Body of pancreas (tissue), 4 donors: ENCODE measurements around the gene GLRA1. TPM values are rescaled to one million over a fixed set of nuclear protein-coding genes. Genes with fewer than 3 reads are reported as not detected.
A peak's percentile ranks its signal among the peaks of the same experiment; 100 is the strongest.

Source experiments
- ATAC-seq: fragments of 150-250 bp; one replicate; pipeline ENCODE4 v1.9.1; 2016
- DNase-seq, 4 donors: peaks; one replicate each; pipeline ENCODE4 v3.0.0-alpha.2; 2019
- H3K27ac ChIP-seq, 4 donors: fragments of 200-600 bp; sonication (generic); 1 replicate in 3 of 4; 2 replicates in 1 of 4; pipeline versions ENCODE4 v1.5.1 to v1.6.1; 2016 to 2019; ENCODE audit warnings: mild to moderate bottlenecking in 1 of 4, mixed read lengths in 1 of 4, moderate library complexity in 1 of 4
- H3K27me3 ChIP-seq, 2 donors: fragments of 200-600 bp; sonication (generic); one replicate each; pipeline ENCODE4 v1.6.0; 2016; ENCODE audit warnings: mild to moderate bottlenecking in 1 of 2
- H3K36me3 ChIP-seq, 2 donors: fragments of 200-600 bp; sonication (generic); replicated peaks in 1 of 2; 2 replicates each; pipeline ENCODE4 v1.5.1; 2016; ENCODE audit warnings: low read depth in 2 of 2; ENCODE audit not compliant: insufficient read depth in 1 of 2
- H3K4me1 ChIP-seq: fragments of 200-600 bp; sonication (generic); one replicate; pipeline ENCODE4 v1.6.0; 2016
- H3K4me3 ChIP-seq, 2 donors: fragments of 200-600 bp; sonication (generic); 1 replicate in 1 of 2; 2 replicates in 1 of 2; pipeline ENCODE4 v1.5.1; 2016 to 2019
- H3K9me3 ChIP-seq, 3 donors: fragments of 200-600 bp; sonication (generic); 1 replicate in 2 of 3; 2 replicates in 1 of 3; pipeline ENCODE4 v1.5.1; 2016
- CTCF ChIP-seq, 7 experiments: fragments of 450-650 bp in 4 of 7; fragments of 200-600 bp in 3 of 7; sonication (generic) in 3 of 7; IDR thresholded peaks; one replicate each; pipeline ENCODE4 v1.5.1; 2016 to 2019; ENCODE audit warnings: antibody characterized with exemption in 7 of 7
- POLR2A ChIP-seq, 3 donors: fragments of 450-650 bp; IDR thresholded peaks; one replicate each; pipeline ENCODE4 v1.6.1; 2016; ENCODE audit warnings: antibody characterized with exemption in 3 of 3, mild to moderate bottlenecking in 2 of 3
- WGBS, 2 donors: methylation state at CpG; one replicate each; pipeline ENCODE4 v1.1.5; 2017; 5-methylcytosine and 5-hydroxymethylcytosine counted together
- intact Hi-C: fragments of 100-400 bp; cut with DNase I; formaldehyde crosslinking; loops from one replicate; pipeline ENCODE4 v1.15.1; 2023
- small RNA-seq: library from RNA; depleted of rRNA; stranded (forward); fragments of <200 nt; gene quantifications from one replicate; pipeline ENCODE3, GENCODE V24; 2016
- total RNA-seq, 2 donors: library from RNA; depleted of rRNA; stranded (reverse); fragments of >200 nt; gene quantifications; one replicate each; pipeline ENCODE4 v1.1.0, GENCODE V29; 2016

Gene GLRA1
- total RNA-seq, 2 donors from 2014 or later = not detected

DNA sequence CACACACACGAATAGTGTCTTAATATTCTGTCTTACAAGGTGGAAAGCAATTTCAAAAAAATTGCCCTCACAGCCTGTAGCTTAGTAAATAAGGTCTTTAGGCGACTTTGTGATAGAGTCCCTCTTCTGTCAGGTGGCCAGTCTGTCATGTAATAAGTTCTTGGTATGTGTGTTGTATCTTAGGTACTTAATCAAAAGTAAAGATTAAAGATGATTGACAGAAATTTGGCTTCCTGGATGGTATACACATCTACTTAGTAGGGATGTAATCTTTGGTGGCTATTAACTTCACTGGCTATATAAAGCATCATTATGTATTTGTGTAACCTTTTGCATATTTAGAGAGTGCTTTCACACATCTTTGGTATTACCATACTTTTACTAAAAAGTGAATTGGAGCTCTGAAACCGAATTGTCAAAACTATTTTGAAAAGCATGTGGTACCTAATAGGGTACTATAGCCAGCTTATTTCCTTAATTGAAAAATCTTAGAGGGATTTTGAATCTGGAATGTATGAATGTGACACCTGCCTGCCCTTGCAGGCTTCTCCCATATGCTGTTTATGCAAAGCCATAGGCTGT lies 149.5 kb downstream of the GLRA1 start:
- no peak for ATAC-seq
- Histone ChIP-seq H3K4me3 (no peak overlapping the region), H3K27ac (peak overlapping the region in 1 of 4 donors; percentile 16), H3K27me3 (no peaks in the 10 kb centered on the region), H3K4me1 (peaks cover 69% of the 10 kb centered on the region), H3K36me3 (no peaks in the 10 kb centered on the region), H3K9me3 (no peaks in the 10 kb centered on the region)
- no peak for DNase-seq
- TF ChIP-seq CTCF (IDR thresholded peaks at IDR 0.05) (no peak), POLR2A (IDR thresholded peaks at IDR 0.05) (no peak)
- intact Hi-C loops = no loop called here
- WGBS, 2 donors = 16 to 21% methylated on average over 3 of the region's 3 CpGs

DNA sequence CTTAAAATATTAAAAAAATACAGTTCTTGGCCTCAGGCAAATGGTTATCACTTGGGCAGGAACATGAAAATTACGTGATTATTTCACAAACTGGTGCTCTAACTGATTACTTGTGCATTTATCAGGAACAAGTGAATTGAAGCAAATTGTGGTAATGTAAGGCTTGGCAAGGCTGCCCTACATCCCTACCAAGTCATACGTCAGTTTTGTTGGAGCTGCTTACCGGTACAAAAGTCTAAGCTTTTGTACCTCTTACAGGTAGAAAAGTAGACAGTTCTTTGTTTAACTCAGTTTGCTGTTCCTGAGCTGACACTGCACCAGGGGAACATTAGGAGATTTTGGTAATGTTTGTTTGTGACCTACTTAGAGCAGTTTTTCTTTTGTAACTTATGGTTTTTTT lies 150.7 kb downstream of the GLRA1 start:
- H3K4me1 ChIP-seq = peaks cover 61% of the 10 kb centered on the region
- ATAC-seq (no peak), DNase-seq (no peak)
- H3K4me3 ChIP-seq = no peak overlapping the region
- H3K9me3 ChIP-seq = no peaks in the 10 kb centered on the region
- H3K27ac ChIP-seq = peak overlapping the region in 1 of 4 donors; percentile 92
- H3K36me3 ChIP-seq = no peaks in the 10 kb centered on the region
- no peaks in the 10 kb centered on the region for H3K27me3 ChIP-seq
- intact Hi-C loops = no loop called here
- TF ChIP-seq POLR2A (IDR thresholded peaks at IDR 0.05) (no peak), CTCF (IDR thresholded peaks at IDR 0.05) (no peak)
- 0 to 2% methylated on average over 3 of the region's 3 CpGs for WGBS, 2 donors

- H3K4me1 ChIP-seq = peaks cover 52% of the 10 kb centered on the region
- H3K9me3 ChIP-seq = no peaks in the 10 kb centered on the region
- ATAC-seq (no peak), DNase-seq (peak in 2 of 4 donors; percentile 15 to 30)
- H3K27ac ChIP-seq = peak overlapping the region; percentile 71 to 98 (median 86)
- no peaks in the 10 kb centered on the region for H3K36me3 ChIP-seq
- TF ChIP-seq POLR2A (IDR thresholded peaks at IDR 0.05) (no peak), CTCF (IDR thresholded peaks at IDR 0.05) (no peak)
- no peaks in the 10 kb centered on the region for H3K27me3 ChIP-seq
- H3K4me3 ChIP-seq = peak overlapping the region; percentile 57 to 72
- 0 to 2% methylated on average over 18 of the region's 18 CpGs for WGBS, 2 donors
- intact Hi-C loops = no loop called here
Measured at GRCh38 chr5:151772846-151773561, 151.6 kb downstream of the GLRA1 start.

Small RNA genes lying within 50 kb of the gene (small RNA-seq; reads per million reads assigned to genes)
- not detected for gene RNA5SP198

Other genes starting within 250 kb of the GLRA1 start
- gene SPARC, start 237.9 kb downstream of the GLRA1 start, total RNA-seq = 100 to 1,000 TPM in 1 of 2 donors, 10 to 100 TPM in 1; 76.0 to 168 TPM
- 10 to 100 TPM in 1 of 2 donors, 1 to 10 TPM in 1; 6.3 to 39.7 TPM for gene ATOX1, start 166.2 kb downstream of the GLRA1 start, total RNA-seq
- 10 to 100 TPM; 34.6 to 64.3 TPM for gene G3BP1, start 152.9 kb downstream of the GLRA1 start, total RNA-seq